H9 (cell line): Measurements from ENCODE around the gene ANO9. TPM values are rescaled to one million over a fixed set of nuclear protein-coding genes. Genes with fewer than 3 reads are reported as not detected.

ENCODE experiments used
- DNase-seq: peaks from one replicate; pipeline ENCODE4 v3.0.0-alpha.2; 2017
- H2AFZ ChIP-seq: one replicate; pipeline ENCODE4 v1.6.1; 2013; ENCODE audit warnings: mild to moderate bottlenecking, low read length, control low read depth, moderate library complexity
- H2AK5ac ChIP-seq: 2 replicates; pipeline ENCODE4 v1.6.1; 2013; ENCODE audit warnings: low read length, control low read depth, mixed read lengths; ENCODE audit not compliant: insufficient read length
- H2BK120ac ChIP-seq: one replicate; pipeline ENCODE4 v1.6.1; 2013; ENCODE audit warnings: low read depth, mild to moderate bottlenecking, low read length, control low read depth, inconsistent platforms; ENCODE audit not compliant: poor library complexity, severe bottlenecking
- H2BK12ac ChIP-seq: 2 replicates; pipeline ENCODE4 v1.6.1; 2013; ENCODE audit warnings: low read length, control low read depth, mixed read lengths, low read depth; ENCODE audit not compliant: insufficient read length
- H2BK15ac ChIP-seq: 2 replicates; pipeline ENCODE4 v1.6.1; 2013; ENCODE audit warnings: low read depth, low read length, control low read depth
- H2BK20ac ChIP-seq: one replicate; pipeline ENCODE4 v1.6.1; 2013; ENCODE audit warnings: low read depth, mild to moderate bottlenecking, low read length, control low read depth, inconsistent platforms; ENCODE audit not compliant: poor library complexity, severe bottlenecking
- H2BK5ac ChIP-seq: 2 replicates; pipeline ENCODE4 v1.6.1; 2013; ENCODE audit warnings: low read length, control low read depth, mixed read lengths; ENCODE audit not compliant: insufficient read length
- H3K14ac ChIP-seq: 2 replicates; pipeline ENCODE4 v1.6.1; 2013; ENCODE audit warnings: low read length, control low read depth; ENCODE audit not compliant: insufficient read depth
- H3K18ac ChIP-seq: 2 replicates; pipeline ENCODE4 v1.6.1; 2013; ENCODE audit warnings: low read depth, mild to moderate bottlenecking, mixed read lengths, low read length, control low read depth; ENCODE audit not compliant: insufficient read length
- H3K23ac ChIP-seq: 2 replicates; pipeline ENCODE4 v1.6.1; 2013; ENCODE audit warnings: low read length, control low read depth, mixed read lengths, low read depth; ENCODE audit not compliant: insufficient read length
- H3K23me2 ChIP-seq: 2 replicates; pipeline ENCODE4 v1.6.1; 2013; ENCODE audit warnings: low read depth, mild to moderate bottlenecking, mixed read lengths, low read length, control low read depth; ENCODE audit not compliant: insufficient read length, poor library complexity, severe bottlenecking
- H3K27ac ChIP-seq: 2 replicates; pipeline ENCODE4 v1.5.1; 2013; ENCODE audit warnings: low read length, control low read depth, mixed read lengths, low read depth; ENCODE audit not compliant: insufficient read length
- H3K27me3 ChIP-seq: 2 replicates; pipeline ENCODE4 v1.6.1; 2013; ENCODE audit warnings: low read length, control low read depth, inconsistent platforms; ENCODE audit not compliant: insufficient read depth
- H3K4ac ChIP-seq: 2 replicates; pipeline ENCODE4 v1.6.1; 2013; ENCODE audit warnings: low read depth, mild to moderate bottlenecking, control low read depth, inconsistent platforms, low read length, moderate library complexity
- H3K4me1 ChIP-seq: 2 replicates; pipeline ENCODE4 v1.6.1; 2013; ENCODE audit warnings: low read length, control low read depth, inconsistent platforms; ENCODE audit not compliant: insufficient read depth
- H3K4me2 ChIP-seq: 2 replicates; pipeline ENCODE4 v1.6.1; 2013; ENCODE audit warnings: low read length, control low read depth, mixed read lengths; ENCODE audit not compliant: insufficient read length, insufficient read depth
- H3K56ac ChIP-seq: 2 replicates; pipeline ENCODE4 v1.6.1; 2013; ENCODE audit warnings: low read depth, mild to moderate bottlenecking, mixed read lengths, low read length, control low read depth; ENCODE audit not compliant: insufficient read length
- H3K79me1 ChIP-seq: 2 replicates; pipeline ENCODE4 v1.6.1; 2013; ENCODE audit warnings: low read depth, mild to moderate bottlenecking, moderate library complexity, low read length, control low read depth, inconsistent platforms; ENCODE audit not compliant: insufficient read depth, poor library complexity, severe bottlenecking
- H3K79me2 ChIP-seq: 2 replicates; pipeline ENCODE4 v1.6.1; 2013; ENCODE audit warnings: low read length, control low read depth, inconsistent platforms; ENCODE audit not compliant: insufficient read depth
- H3K9ac ChIP-seq: 2 replicates; pipeline ENCODE4 v1.6.1; 2013; ENCODE audit warnings: low read length, control low read depth, mixed read lengths; ENCODE audit not compliant: insufficient read length; ENCODE audit errors: extremely low read depth
- H3K9me3 ChIP-seq: one replicate; pipeline ENCODE4 v1.6.1; 2013; ENCODE audit warnings: low read depth, low read length, inconsistent platforms; ENCODE audit not compliant: control insufficient read depth
- H3T11ph ChIP-seq: one replicate; pipeline ENCODE4 v1.6.1; 2013; ENCODE audit warnings: mild to moderate bottlenecking, low read length, control low read depth, inconsistent platforms
- H4K20me1 ChIP-seq: one replicate; pipeline ENCODE4 v1.6.1; 2013; ENCODE audit not compliant: control insufficient read depth, insufficient read length, insufficient read depth
- H4K5ac ChIP-seq: 2 replicates; pipeline ENCODE4 v1.6.1; 2013; ENCODE audit warnings: low read depth, mild to moderate bottlenecking, mixed read lengths, low read length, control low read depth; ENCODE audit not compliant: insufficient read length
- H4K8ac ChIP-seq: replicated peaks from 2 replicates; pipeline ENCODE4 v1.6.1; 2013; ENCODE audit warnings: low read length, control low read depth, mixed read lengths, low read depth; ENCODE audit not compliant: insufficient read length
- H4K91ac ChIP-seq: 2 replicates; pipeline ENCODE4 v1.6.1; 2013; ENCODE audit warnings: low read depth, mild to moderate bottlenecking, moderate library complexity, mixed read lengths, low read length, control low read depth; ENCODE audit not compliant: insufficient read length
- H3K27ac Mint-ChIP-seq, 3 experiments: 2 replicates in 2 of 3; 3 replicates in 1 of 3; pipeline ENCODE4 v1.8.0; 2020 to 2021; ENCODE audit warnings: mixed read lengths in 3 of 3, mild to moderate bottlenecking in 1 of 3, moderate library complexity in 1 of 3
- H3K27me3 Mint-ChIP-seq: 2 replicates; pipeline ENCODE4 v1.8.0; 2021; ENCODE audit warnings: low read depth, mild to moderate bottlenecking, moderate library complexity, mixed read lengths
- H3K36me3 Mint-ChIP-seq, 3 experiments: 2 replicates in 2 of 3; 3 replicates in 1 of 3; pipeline ENCODE4 v1.8.0; 2020 to 2021; ENCODE audit warnings: low read depth in 3 of 3, mixed read lengths in 3 of 3; ENCODE audit not compliant: insufficient read depth in 1 of 3
- H3K4me1 Mint-ChIP-seq, 2 experiments: 2 replicates each; pipeline ENCODE4 v1.8.0; 2020; ENCODE audit warnings: mixed read lengths in 2 of 2
- H3K4me3 Mint-ChIP-seq, 2 experiments: 2 replicates in 1 of 2; 3 replicates in 1 of 2; pipeline ENCODE4 v1.8.0; 2020 to 2021; ENCODE audit warnings: mild to moderate bottlenecking in 2 of 2, mixed read lengths in 2 of 2, moderate library complexity in 1 of 2
- H3K9me3 Mint-ChIP-seq, 2 experiments: 2 replicates in 1 of 2; 3 replicates in 1 of 2; pipeline ENCODE4 v1.8.0; 2020; ENCODE audit warnings: mild to moderate bottlenecking in 2 of 2, mixed read lengths in 2 of 2, moderate library complexity in 1 of 2
- WGBS: extraction: QIAGEN DNeasy Blood & Tissue Kit; methylation state at CpG from one replicate; pipeline ENCODE4 v1.1.7; 2013; ENCODE audit warnings: missing lambda C conversion rate, low lambda C conversion rate, mixed read lengths; ENCODE audit not compliant: insufficient read length; ENCODE audit errors: extremely low coverage; 5-methylcytosine and 5-hydroxymethylcytosine counted together
- total RNA-seq: library from RNA; stranded (reverse); gene quantifications from 2 replicates; pipeline ENCODE4 v1.2.1, GENCODE V29; 2021
- TF ChIP-seq, protein P1 (sequence below): fragments of 200-600 bp; sonication (generic); conservative IDR thresholded peaks from 3 replicates; pipeline ENCODE4 v1.8.0; 2021; ENCODE audit warnings: antibody characterized with exemption, mild to moderate bottlenecking

ANO9 gene
- total RNA-seq, 1 experiment from 2014 or later, result 13.1 TPM

DNA sequence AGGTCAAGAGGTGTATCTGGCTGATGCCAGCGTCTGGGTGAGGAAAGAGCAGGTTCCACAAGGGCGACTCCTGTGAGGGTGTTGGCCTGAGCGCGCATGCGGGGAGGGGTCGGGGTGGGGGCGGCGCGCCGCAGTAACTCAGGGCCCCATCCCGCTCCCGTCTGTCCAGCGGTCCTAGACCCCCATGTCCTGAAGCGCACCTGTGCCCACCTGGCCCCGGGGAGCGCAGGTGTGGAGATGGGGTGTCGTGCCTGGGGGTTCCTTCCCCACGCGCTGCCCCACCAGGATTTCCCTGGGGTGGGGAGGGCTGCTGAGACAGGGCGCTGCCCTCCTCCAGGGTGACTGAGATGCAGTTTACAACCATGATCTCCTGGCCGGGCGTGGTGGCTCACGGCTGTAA lies 44.4 kb upstream of the ANO9 start:
- Mint-ChIP-seq H3K4me3 (no peak overlapping the region), H3K36me3 (peaks cover 8 to 18% (median 15%) of the 10 kb centered on the region in 3 experiments), H3K9me3 (peaks cover 0 to 6% of the 10 kb centered on the region in 2 experiments; a peak in 2 of 5 replicates), H3K27ac (no peak overlapping the region), H3K27me3 (no peaks in the 10 kb centered on the region), H3K4me1 (no peaks in the 10 kb centered on the region)
- H4K8ac ChIP-seq, result no peak overlapping the region
- H2BK20ac ChIP-seq, result no peak overlapping the region
- H3K56ac ChIP-seq, result no peak overlapping the region
- H3K4ac ChIP-seq, result no peak overlapping the region
- H3K79me2 ChIP-seq, result no peaks in the 10 kb centered on the region; the same call in 1 of the 2 replicates
- H3K18ac ChIP-seq, result no peak overlapping the region
- H3K79me1 ChIP-seq, result peaks cover 2% of the 10 kb centered on the region
- no peak overlapping the region for H3K23ac ChIP-seq
- H3K4me1 ChIP-seq, result no peaks in the 10 kb centered on the region
- H3K23me2 ChIP-seq, result peaks cover 3% of the 10 kb centered on the region
- no peaks in the 10 kb centered on the region for H3K27me3 ChIP-seq
- H3T11ph ChIP-seq, result no peak overlapping the region
- no peak overlapping the region for H4K5ac ChIP-seq
- H4K91ac ChIP-seq, result no peak overlapping the region
- no CpG with 5 or more reads among the region's 23 CpGs for WGBS
- no peak overlapping the region for H3K14ac ChIP-seq
- no peak for DNase-seq
- H4K20me1 ChIP-seq, result no peaks in the 10 kb centered on the region
- H2BK12ac ChIP-seq, result no peak overlapping the region
- H3K9ac ChIP-seq, result no peak overlapping the region
- no peak overlapping the region for H2BK15ac ChIP-seq
- no peaks in the 10 kb centered on the region for H3K9me3 ChIP-seq
- H3K4me2 ChIP-seq, result no peak overlapping the region
- H2BK5ac ChIP-seq, result no peak overlapping the region
- H2BK120ac ChIP-seq, result no peak overlapping the region
- H3K27ac ChIP-seq, result no peak overlapping the region
- no peak overlapping the region for H2AK5ac ChIP-seq
- TF ChIP-seq, protein P1, sequence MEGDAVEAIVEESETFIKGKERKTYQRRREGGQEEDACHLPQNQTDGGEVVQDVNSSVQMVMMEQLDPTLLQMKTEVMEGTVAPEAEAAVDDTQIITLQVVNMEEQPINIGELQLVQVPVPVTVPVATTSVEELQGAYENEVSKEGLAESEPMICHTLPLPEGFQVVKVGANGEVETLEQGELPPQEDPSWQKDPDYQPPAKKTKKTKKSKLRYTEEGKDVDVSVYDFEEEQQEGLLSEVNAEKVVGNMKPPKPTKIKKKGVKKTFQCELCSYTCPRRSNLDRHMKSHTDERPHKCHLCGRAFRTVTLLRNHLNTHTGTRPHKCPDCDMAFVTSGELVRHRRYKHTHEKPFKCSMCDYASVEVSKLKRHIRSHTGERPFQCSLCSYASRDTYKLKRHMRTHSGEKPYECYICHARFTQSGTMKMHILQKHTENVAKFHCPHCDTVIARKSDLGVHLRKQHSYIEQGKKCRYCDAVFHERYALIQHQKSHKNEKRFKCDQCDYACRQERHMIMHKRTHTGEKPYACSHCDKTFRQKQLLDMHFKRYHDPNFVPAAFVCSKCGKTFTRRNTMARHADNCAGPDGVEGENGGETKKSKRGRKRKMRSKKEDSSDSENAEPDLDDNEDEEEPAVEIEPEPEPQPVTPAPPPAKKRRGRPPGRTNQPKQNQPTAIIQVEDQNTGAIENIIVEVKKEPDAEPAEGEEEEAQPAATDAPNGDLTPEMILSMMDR, result no peak
- H2AFZ ChIP-seq, result no peak overlapping the region
